Thyroid gland (tissue), 4 donors: ENCODE results near the gene WNT9A. TPM values are rescaled to one million over a fixed set of nuclear protein-coding genes. Genes with fewer than 3 reads are reported as not detected.

Experiments used
- DNase-seq, 2 donors: peaks; one replicate each; pipeline ENCODE4 v3.0.0-alpha.2; 2019
- H3K27ac ChIP-seq, 3 donors: fragments of 200-600 bp; sonication (generic); 1 replicate in 2 of 3; 2 replicates in 1 of 3; pipeline ENCODE4 v1.5.1; 2016 to 2019; ENCODE audit warnings: mild to moderate bottlenecking in 1 of 3, moderate library complexity in 1 of 3
- H3K27me3 ChIP-seq: fragments of 200-600 bp; sonication (generic); one replicate; pipeline ENCODE4 v1.5.1; 2019
- H3K36me3 ChIP-seq, 2 donors: fragments of 200-600 bp; sonication (generic); one replicate each; pipeline ENCODE4 v1.5.1; 2016 to 2019
- H3K4me1 ChIP-seq, 2 donors: fragments of 200-600 bp; sonication (generic); one replicate each; pipeline ENCODE4 v1.5.1; 2017 to 2019
- H3K4me3 ChIP-seq, 3 donors: fragments of 200-600 bp; sonication (generic); replicated peaks in 1 of 3; 1 replicate in 2 of 3; 2 replicates in 1 of 3; pipeline ENCODE4 v1.5.1; 2016; ENCODE audit warnings: mild to moderate bottlenecking in 1 of 3
- H3K9me3 ChIP-seq: fragments of 200-600 bp; sonication (generic); one replicate; pipeline ENCODE4 v1.5.1; 2017
- POLR2A ChIP-seq, 2 donors: fragments of 450-650 bp; IDR thresholded peaks; one replicate each; pipeline ENCODE4 v1.6.1; 2017; ENCODE audit warnings: antibody characterized with exemption in 2 of 2, mild to moderate bottlenecking in 2 of 2, moderate library complexity in 1 of 2
- WGBS, 2 donors: methylation state at CpG; one replicate each; pipeline ENCODE4 v1.1.5; 2017; 5-methylcytosine and 5-hydroxymethylcytosine counted together
- intact Hi-C: fragments of 100-400 bp; cut with DNase I; formaldehyde crosslinking; loops from one replicate; pipeline ENCODE4 v1.15.1; 2023
- total RNA-seq, 4 donors: library from RNA; depleted of rRNA; stranded (reverse); fragments of >200 nt; gene quantifications; one replicate each; pipeline ENCODE4 v1.2.3, GENCODE V29; 2016
- TF ChIP-seq, protein P1 (sequence below), 6 experiments: fragments of 200-600 bp in 3 of 6; fragments of 450-650 bp in 3 of 6; sonication (generic) in 3 of 6; IDR thresholded peaks; one replicate each; pipeline ENCODE4 v1.5.1; 2016 to 2019; ENCODE audit warnings: antibody characterized with exemption in 6 of 6, mild to moderate bottlenecking in 2 of 6, inconsistent platforms in 1 of 6, moderate library complexity in 1 of 6

WNT9A gene
- total RNA-seq, 4 donors from 2014 or later, result 2.5 to 4.3 (median 3.4) TPM

GRCh38 chr1:227901906-227902640 is 45.7 kb downstream of the WNT9A start:
- Histone ChIP-seq H3K27ac (no peak overlapping the region), H3K27me3 (no peaks in the 10 kb centered on the region), H3K36me3 (no peaks in the 10 kb centered on the region), H3K4me3 (no peak overlapping the region), H3K9me3 (no peaks in the 10 kb centered on the region), H3K4me1 (no peaks in the 10 kb centered on the region)
- TF ChIP-seq POLR2A (IDR thresholded peaks at IDR 0.05), result no peak
- TF ChIP-seq, protein P1, sequence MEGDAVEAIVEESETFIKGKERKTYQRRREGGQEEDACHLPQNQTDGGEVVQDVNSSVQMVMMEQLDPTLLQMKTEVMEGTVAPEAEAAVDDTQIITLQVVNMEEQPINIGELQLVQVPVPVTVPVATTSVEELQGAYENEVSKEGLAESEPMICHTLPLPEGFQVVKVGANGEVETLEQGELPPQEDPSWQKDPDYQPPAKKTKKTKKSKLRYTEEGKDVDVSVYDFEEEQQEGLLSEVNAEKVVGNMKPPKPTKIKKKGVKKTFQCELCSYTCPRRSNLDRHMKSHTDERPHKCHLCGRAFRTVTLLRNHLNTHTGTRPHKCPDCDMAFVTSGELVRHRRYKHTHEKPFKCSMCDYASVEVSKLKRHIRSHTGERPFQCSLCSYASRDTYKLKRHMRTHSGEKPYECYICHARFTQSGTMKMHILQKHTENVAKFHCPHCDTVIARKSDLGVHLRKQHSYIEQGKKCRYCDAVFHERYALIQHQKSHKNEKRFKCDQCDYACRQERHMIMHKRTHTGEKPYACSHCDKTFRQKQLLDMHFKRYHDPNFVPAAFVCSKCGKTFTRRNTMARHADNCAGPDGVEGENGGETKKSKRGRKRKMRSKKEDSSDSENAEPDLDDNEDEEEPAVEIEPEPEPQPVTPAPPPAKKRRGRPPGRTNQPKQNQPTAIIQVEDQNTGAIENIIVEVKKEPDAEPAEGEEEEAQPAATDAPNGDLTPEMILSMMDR (IDR thresholded peaks at IDR 0.05), result no peak
- intact Hi-C loops, result no loop called here
- WGBS, 2 donors, result 71 to 95% methylated on average over 4 to 9 of the region's 11 CpGs
- DNase-seq, result no peak

DNA sequence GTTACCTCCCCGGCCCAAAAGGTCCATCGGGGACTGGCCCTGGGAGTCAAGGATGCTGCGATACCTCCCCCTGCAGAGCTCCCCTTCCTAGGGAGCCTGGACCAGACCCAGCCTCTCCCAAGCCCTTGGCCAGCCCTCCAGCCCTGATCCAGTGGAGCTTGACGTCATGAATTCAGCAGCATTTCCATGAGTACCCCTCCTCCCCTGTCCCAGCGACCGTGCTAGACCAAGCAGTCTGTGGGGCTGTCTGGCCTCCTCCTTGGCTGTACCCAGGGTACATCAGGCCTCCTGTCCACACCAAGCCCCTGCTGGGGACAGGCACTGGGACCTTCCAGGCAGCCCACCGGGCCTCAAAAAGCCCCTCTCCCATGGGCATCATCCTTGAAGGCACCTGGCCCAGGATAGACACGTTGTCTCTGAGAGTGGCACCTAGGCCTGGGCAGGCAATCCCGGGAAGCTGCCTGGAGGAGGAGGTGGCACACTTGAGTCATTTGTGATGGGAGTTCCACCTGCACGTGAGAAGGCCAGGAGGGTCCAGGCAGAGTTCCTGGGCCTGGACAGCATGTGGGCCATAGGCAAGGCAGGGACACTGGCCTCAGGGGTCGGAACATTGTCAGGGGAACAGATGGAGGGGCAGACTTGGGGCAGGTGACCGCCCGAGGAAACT is 46.4 kb downstream of the WNT9A start:
- DNase-seq, result no peak
- H3K9me3 ChIP-seq, result no peaks in the 10 kb centered on the region
- H3K36me3 ChIP-seq, result no peaks in the 10 kb centered on the region
- no peaks in the 10 kb centered on the region for H3K4me1 ChIP-seq
- no peaks in the 10 kb centered on the region for H3K27me3 ChIP-seq
- 80 to 94% methylated on average over 5 to 10 of the region's 13 CpGs for WGBS, 2 donors
- no peak overlapping the region for H3K27ac ChIP-seq
- intact Hi-C loops, result no loop called here
- H3K4me3 ChIP-seq, result no peak overlapping the region
- TF ChIP-seq, protein P1 (IDR thresholded peaks at IDR 0.05), result no peak
- no peak for TF ChIP-seq POLR2A (IDR thresholded peaks at IDR 0.05)

DNA sequence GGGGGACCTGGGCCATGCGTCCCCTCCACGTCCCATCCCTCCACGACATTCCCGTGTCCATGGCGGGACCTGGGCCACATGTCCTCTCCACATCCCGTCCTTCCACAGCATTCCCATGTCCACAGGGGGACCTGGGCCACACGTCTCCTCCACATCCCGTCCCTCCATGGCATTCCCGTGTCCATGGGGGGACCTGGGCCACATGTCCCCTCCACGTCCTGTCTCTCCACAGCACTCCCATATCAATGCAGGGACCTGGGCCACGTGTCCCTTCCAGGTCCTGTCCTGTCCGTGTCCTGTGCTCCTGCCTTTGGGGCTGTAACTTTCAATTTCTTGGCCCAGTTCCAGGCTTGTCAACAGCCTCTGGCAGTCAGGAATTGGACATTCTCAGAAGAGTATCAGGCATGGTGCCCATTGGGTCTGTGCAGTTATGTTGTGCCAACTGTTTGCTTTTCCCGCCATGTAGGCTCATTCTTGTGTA is 47.1 kb downstream of the WNT9A start:
- Histone ChIP-seq H3K4me3 (no peak overlapping the region), H3K27ac (no peak overlapping the region), H3K9me3 (no peaks in the 10 kb centered on the region), H3K27me3 (no peaks in the 10 kb centered on the region), H3K4me1 (no peaks in the 10 kb centered on the region), H3K36me3 (no peaks in the 10 kb centered on the region)
- 86 to 92% methylated on average over 13 of the region's 13 CpGs for WGBS, 2 donors
- intact Hi-C loops, result no loop called here
- no peak for TF ChIP-seq POLR2A (IDR thresholded peaks at IDR 0.05)
- TF ChIP-seq, protein P1 (IDR thresholded peaks at IDR 0.05), result no peak
- DNase-seq, result no peak

DNA sequence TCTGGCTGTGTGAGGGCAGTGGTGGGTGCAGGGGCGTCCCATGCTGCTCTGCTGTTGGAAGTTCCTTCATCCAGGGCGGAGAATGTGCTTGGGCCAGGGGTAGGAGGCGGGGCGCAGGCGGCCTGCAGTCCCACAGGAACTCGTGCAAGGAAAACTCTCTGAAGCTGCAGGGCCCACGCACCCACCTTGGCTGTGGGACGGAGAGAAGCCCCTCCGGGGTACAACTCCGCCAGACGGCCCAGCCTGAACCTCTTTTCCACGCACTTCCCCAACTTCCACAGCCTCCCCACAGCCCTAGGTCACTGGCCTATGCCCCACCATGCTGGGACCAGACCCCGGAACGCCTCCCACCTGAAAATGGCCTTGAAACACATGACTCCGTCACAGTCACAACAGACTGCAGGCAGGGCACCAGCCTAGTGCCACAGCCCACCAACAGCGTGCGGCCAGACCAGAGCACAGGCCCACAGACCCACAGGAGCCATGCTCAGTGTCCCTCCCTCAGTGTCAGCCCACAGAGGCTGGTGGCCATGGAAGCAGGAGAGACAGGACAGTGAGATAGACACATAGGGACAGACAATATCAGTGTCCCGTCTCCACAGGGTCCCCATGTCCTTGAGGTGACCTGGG is 47.8 kb downstream of the WNT9A start:
- Histone ChIP-seq H3K27me3 (no peaks in the 10 kb centered on the region), H3K36me3 (no peaks in the 10 kb centered on the region), H3K27ac (no peak overlapping the region), H3K4me1 (no peaks in the 10 kb centered on the region), H3K4me3 (no peak overlapping the region), H3K9me3 (no peaks in the 10 kb centered on the region)
- WGBS, 2 donors, result 84 to 85% methylated on average over 12 to 18 of the region's 18 CpGs
- TF ChIP-seq, protein P1 (IDR thresholded peaks at IDR 0.05), result no peak
- no peak for TF ChIP-seq POLR2A (IDR thresholded peaks at IDR 0.05)
- intact Hi-C loops, result no loop called here
- peak; percentile 0 to 2 for DNase-seq
